Common myeloid progenitor, CD34-positive (primary cell): ENCODE data around the gene PCDH9.

Experiments used
- CTCF ChIA-PET: fragments of 350-600 bp; sonication (Branson Sonifier 250); formaldehyde crosslinking; loops from one replicate; lab custom pipeline; 2021; ENCODE audit warnings: antibody characterized with exemption; lab: Charles Lee
- POLR2A ChIA-PET: fragments of 350-600 bp; sonication (Branson Sonifier 250); formaldehyde crosslinking; loops from one replicate; lab custom pipeline; 2021; ENCODE audit warnings: antibody characterized with exemption; lab: Charles Lee
- DNase-seq, 3 donors: peaks; one replicate each; pipeline versions ENCODE4 v3.0.0 to v3.0.0-alpha.2; 2013
- H3K27ac ChIP-seq, 2 experiments: 1 replicate in 1 of 2; 2 replicates in 1 of 2; pipeline ENCODE4 v1.7.0; 2013; ENCODE audit warnings: inconsistent platforms in 2 of 2, low read length in 2 of 2, mild to moderate bottlenecking in 2 of 2, low read depth in 1 of 2, moderate library complexity in 1 of 2; ENCODE audit not compliant: severe bottlenecking in 2 of 2, insufficient read depth in 1 of 2, poor library complexity in 1 of 2
- H3K27me3 ChIP-seq, 5 experiments: replicated peaks in 2 of 5; 1 replicate in 3 of 5; 2 replicates in 2 of 5; pipeline versions ENCODE4 v1.6.1 to v1.7.0; 2013; ENCODE audit warnings: low read length in 4 of 5, mild to moderate bottlenecking in 2 of 5, moderate library complexity in 2 of 5, inconsistent platforms in 1 of 5; ENCODE audit not compliant: insufficient read depth in 5 of 5, control insufficient read depth in 4 of 5
- H3K36me3 ChIP-seq, 4 experiments: 1 replicate in 2 of 4; 2 replicates in 2 of 4; pipeline versions ENCODE4 v1.6.1 to v1.7.0; 2013; ENCODE audit warnings: low read length in 3 of 4, control low read depth in 1 of 4, mild to moderate bottlenecking in 1 of 4; ENCODE audit not compliant: control insufficient read depth in 4 of 4, insufficient read depth in 4 of 4
- H3K4me1 ChIP-seq, 4 experiments: 1 replicate in 3 of 4; 2 replicates in 1 of 4; pipeline versions ENCODE4 v1.6.1 to v1.7.1; 2013; ENCODE audit warnings: low read length in 3 of 4, mild to moderate bottlenecking in 3 of 4, control low read depth in 1 of 4, inconsistent platforms in 1 of 4, moderate library complexity in 1 of 4; ENCODE audit not compliant: control insufficient read depth in 4 of 4, insufficient read depth in 4 of 4; ENCODE audit errors: control extremely low read depth in 1 of 4
- H3K4me3 ChIP-seq, 7 experiments: 1 replicate in 4 of 7; 2 replicates in 3 of 7; pipeline versions ENCODE4 v1.5.1 to v1.7.0; 2013; ENCODE audit warnings: mild to moderate bottlenecking in 7 of 7, low read length in 6 of 7, moderate library complexity in 6 of 7, inconsistent platforms in 2 of 7, low read depth in 2 of 7, control low read depth in 1 of 7; ENCODE audit not compliant: insufficient read depth in 4 of 7, control insufficient read depth in 1 of 7; ENCODE audit errors: extremely low read depth in 1 of 7
- H3K9me3 ChIP-seq, 5 experiments: 1 replicate in 4 of 5; 2 replicates in 1 of 5; pipeline versions ENCODE4 v1.6.1 to v1.7.1; 2013; ENCODE audit warnings: low read length in 4 of 5, mild to moderate bottlenecking in 2 of 5, inconsistent platforms in 1 of 5, low read depth in 1 of 5, moderate library complexity in 1 of 5; ENCODE audit not compliant: control insufficient read depth in 4 of 5, insufficient read depth in 2 of 5; ENCODE audit errors: control extremely low read depth in 1 of 5
- WGBS: methylation state at CpG from one replicate; pipeline ENCODE4 v1.1.5; 2013; ENCODE audit not compliant: insufficient coverage; 5-methylcytosine and 5-hydroxymethylcytosine counted together

PCDH9 gene

GRCh38 chr13:66314911-66315310 lies 915.2 kb downstream of the PCDH9 start:
- ChIA-PET POLR2A (no interaction called here), CTCF (interaction anchor here (1.4 kb wide), 1 partner anchor 23 kb away, joined by 5 read pairs; no protein-coding TSS in a partner anchor)
- WGBS, result 90% methylated on average over 2 of the region's 3 CpGs

GRCh38 chr13:66313413-66313812 lies 916.7 kb downstream of the PCDH9 start:
- Histone ChIP-seq H3K36me3 (no peaks in the 10 kb centered on the region), H3K9me3 (no peaks in the 10 kb centered on the region), H3K27me3 (no peaks in the 10 kb centered on the region), H3K4me3 (no peak overlapping the region), H3K4me1 (peaks cover 0 to 15% (median 7%) of the 10 kb centered on the region in 4 experiments), H3K27ac (no peak overlapping the region)
- ChIA-PET POLR2A (no interaction called here), CTCF (no interaction called here)
- DNase-seq, result no peak
- WGBS, result 90% methylated on average over 2 of the region's 3 CpGs

More at GRCh38 chr13:66314911-66315310, 915.2 kb downstream of the PCDH9 start:
- H3K9me3 ChIP-seq, result no peaks in the 10 kb centered on the region
- H3K27ac ChIP-seq, result peak overlapping the region in 1 of 2 experiments; percentile 87
- no peaks in the 10 kb centered on the region for H3K27me3 ChIP-seq
- DNase-seq, result no peak
- H3K36me3 ChIP-seq, result no peaks in the 10 kb centered on the region
- peaks cover 0 to 15% (median 7%) of the 10 kb centered on the region in 4 experiments for H3K4me1 ChIP-seq
- H3K4me3 ChIP-seq, result no peak overlapping the region

- CTCF ChIA-PET, result no interaction called here
Observed at GRCh38 chr13:66312312-66313087, 917.6 kb downstream of the PCDH9 start.

GRCh38 chr13:66305961-66306617 lies 924.0 kb downstream of the PCDH9 start:
- CTCF ChIA-PET, result interaction anchor here (0.9 kb wide), 1 partner anchor 420 kb away, joined by 3 read pairs; no protein-coding TSS in a partner anchor
- Histone ChIP-seq H3K4me1 (peaks cover 0 to 5% (median 0%) of the 10 kb centered on the region in 4 experiments), H3K36me3 (no peaks in the 10 kb centered on the region), H3K9me3 (no peaks in the 10 kb centered on the region), H3K27me3 (no peaks in the 10 kb centered on the region), H3K4me3 (no peak overlapping the region), H3K27ac (no peak overlapping the region)
- POLR2A ChIA-PET, result no interaction called here
- no CpG with 5 or more reads among the region's 5 CpGs for WGBS
- no peak for DNase-seq

More at GRCh38 chr13:66312312-66313087, 917.6 kb downstream of the PCDH9 start:
- Histone ChIP-seq H3K27ac (no peak overlapping the region), H3K27me3 (no peaks in the 10 kb centered on the region), H3K4me3 (no peak overlapping the region), H3K36me3 (no peaks in the 10 kb centered on the region), H3K9me3 (no peaks in the 10 kb centered on the region), H3K4me1 (peaks cover 0 to 15% (median 7%) of the 10 kb centered on the region in 4 experiments)
- no peak for DNase-seq
- POLR2A ChIA-PET, result no interaction called here
- 100% methylated on average over 5 of the region's 10 CpGs for WGBS

- Histone ChIP-seq H3K27me3 (no peaks in the 10 kb centered on the region), H3K27ac (no peak overlapping the region), H3K9me3 (peaks cover 0 to 6% (median 0%) of the 10 kb centered on the region in 5 experiments), H3K4me1 (peaks cover 0 to 5% (median 0%) of the 10 kb centered on the region in 4 experiments), H3K36me3 (no peaks in the 10 kb centered on the region), H3K4me3 (no peak overlapping the region)
- DNase-seq, result no peak
- POLR2A ChIA-PET, result no interaction called here
- CTCF ChIA-PET, result no interaction called here
Observed at GRCh38 chr13:66301482-66301881, 928.7 kb downstream of the PCDH9 start.

- no peak overlapping the region for H3K4me3 ChIP-seq
- H3K4me1 ChIP-seq, result peaks cover 0 to 3% (median 0%) of the 10 kb centered on the region in 4 experiments
- H3K36me3 ChIP-seq, result no peaks in the 10 kb centered on the region
- H3K9me3 ChIP-seq, result peaks cover 0 to 11% (median 0%) of the 10 kb centered on the region in 5 experiments
- H3K27me3 ChIP-seq, result no peaks in the 10 kb centered on the region
- H3K27ac ChIP-seq, result no peak overlapping the region
- no peak for DNase-seq
- WGBS, result no CpG with 5 or more reads among the region's 1 CpG
- CTCF ChIA-PET, result no interaction called here
- POLR2A ChIA-PET, result no interaction called here
Observed at GRCh38 chr13:66301006-66301405, 929.1 kb downstream of the PCDH9 start.

- Histone ChIP-seq H3K27me3 (no peaks in the 10 kb centered on the region), H3K4me3 (no peak overlapping the region), H3K4me1 (no peaks in the 10 kb centered on the region), H3K36me3 (no peaks in the 10 kb centered on the region), H3K27ac (no peak overlapping the region), H3K9me3 (peaks cover 0 to 12% (median 0%) of the 10 kb centered on the region in 5 experiments)
- ChIA-PET POLR2A (no interaction called here), CTCF (no interaction called here)
- WGBS, result no CpG with 5 or more reads among the region's 1 CpG
- no peak for DNase-seq
Observed at GRCh38 chr13:66296875-66297274, 933.3 kb downstream of the PCDH9 start.
